Esophagus squamous epithelium (tissue), 5 donors: ENCODE measurements around the gene CFTR. TPM values are rescaled to one million over a fixed set of nuclear protein-coding genes. Genes with fewer than 3 reads are reported as not detected.

ENCODE experiments used
- DNase-seq: peaks from one replicate; lab custom pipeline; 2025; lab: John Stamatoyannopoulos, UW
- H3K27ac ChIP-seq, 4 donors: fragments of 200-600 bp; sonication (generic); one replicate each; pipeline ENCODE4 v1.5.1; 2016 to 2019; ENCODE audit warnings: mild to moderate bottlenecking in 1 of 4
- H3K27me3 ChIP-seq, 4 donors: fragments of 200-600 bp; sonication (generic); 1 replicate in 3 of 4; 2 replicates in 1 of 4; pipeline versions ENCODE4 v1.5.1 to v1.6.0; 2017 to 2021; ENCODE audit warnings: antibody characterized with exemption in 1 of 4
- H3K36me3 ChIP-seq, 3 donors: fragments of 200-600 bp; sonication (generic); one replicate each; pipeline ENCODE4 v1.5.1; 2016 to 2019
- H3K4me1 ChIP-seq, 3 donors: fragments of 200-600 bp; sonication (generic); one replicate each; pipeline ENCODE4 v1.5.1; 2017 to 2019
- H3K4me3 ChIP-seq, 4 donors: fragments of 200-600 bp; sonication (generic); 1 replicate in 3 of 4; 2 replicates in 1 of 4; pipeline ENCODE4 v1.5.1; 2016 to 2019; ENCODE audit warnings: mild to moderate bottlenecking in 2 of 4, moderate library complexity in 1 of 4
- H3K9me3 ChIP-seq, 3 donors: fragments of 200-600 bp; sonication (generic); one replicate each; pipeline ENCODE4 v1.5.1; 2016 to 2019
- CTCF ChIP-seq, 6 experiments: fragments of 450-650 bp in 4 of 6; fragments of 200-600 bp in 2 of 6; sonication (generic) in 2 of 6; IDR thresholded peaks; one replicate each; pipeline ENCODE4 v1.5.1; 2016 to 2019; ENCODE audit warnings: antibody characterized with exemption in 6 of 6, mild to moderate bottlenecking in 4 of 6, moderate library complexity in 4 of 6
- POLR2A ChIP-seq, 4 donors: fragments of 450-650 bp; IDR thresholded peaks; one replicate each; pipeline ENCODE4 v1.6.1; 2017; ENCODE audit warnings: antibody characterized with exemption in 4 of 4, mild to moderate bottlenecking in 4 of 4, moderate library complexity in 3 of 4
- WGBS, 2 donors: methylation state at CpG; one replicate each; pipeline ENCODE4 v1.1.5; 2018; 5-methylcytosine and 5-hydroxymethylcytosine counted together
- intact Hi-C: fragments of 100-400 bp; cut with DNase I; formaldehyde crosslinking; loops from one replicate; pipeline ENCODE4 v1.15.0; 2022
- total RNA-seq, 4 donors: library from RNA; depleted of rRNA; stranded (reverse); fragments of >200 nt; gene quantifications; one replicate each; pipeline ENCODE4 v1.1.0, GENCODE V29; 2016
- donor health status: DM: yes; HTN: yes; CAD: no.

Gene CFTR
- total RNA-seq, 4 donors from 2014 or later, result 0.38 to 2.1 (median 0.99) TPM; not detected in 1

- no peak for DNase-seq
- Histone ChIP-seq H3K4me1 (no peaks in the 10 kb centered on the region), H3K27ac (no peak overlapping the region), H3K9me3 (no peaks in the 10 kb centered on the region), H3K27me3 (no peaks in the 10 kb centered on the region), H3K36me3 (no peaks in the 10 kb centered on the region), H3K4me3 (no peak overlapping the region)
- intact Hi-C loops, result no loop called here
- no peak for TF ChIP-seq POLR2A (IDR thresholded peaks at IDR 0.05)
- 14 to 20% methylated on average over 1 of the region's 1 CpG for WGBS, 2 donors
These were observed 102.4 kb downstream of the CFTR start for GRCh38 chr7:117582219-117582704.

- Histone ChIP-seq H3K4me3 (no peak overlapping the region), H3K27me3 (no peaks in the 10 kb centered on the region), H3K36me3 (no peaks in the 10 kb centered on the region), H3K9me3 (no peaks in the 10 kb centered on the region), H3K27ac (no peak overlapping the region), H3K4me1 (peaks cover 0 to 6% (median 0%) of the 10 kb centered on the region in 3 donors)
- intact Hi-C loops, result no loop called here
- DNase-seq, result no peak
- 47 to 67% methylated on average over 1 of the region's 1 CpG for WGBS, 2 donors
- TF ChIP-seq POLR2A (IDR thresholded peaks at IDR 0.05), result no peak
- no peak for TF ChIP-seq CTCF (IDR thresholded peaks at IDR 0.05)
These were observed 108.1 kb downstream of the CFTR start for GRCh38 chr7:117587931-117588330.

GRCh38 chr7:117588352-117588794 is 108.5 kb downstream of the CFTR start:
- Histone ChIP-seq H3K9me3 (no peaks in the 10 kb centered on the region), H3K27ac (no peak overlapping the region), H3K4me3 (no peak overlapping the region), H3K36me3 (no peaks in the 10 kb centered on the region), H3K4me1 (peaks cover 0 to 6% (median 0%) of the 10 kb centered on the region in 3 donors), H3K27me3 (no peaks in the 10 kb centered on the region)
- WGBS, 2 donors, result 14 to 15% methylated on average over 1 of the region's 1 CpG
- intact Hi-C loops, result no loop called here
- DNase-seq, result no peak
- TF ChIP-seq CTCF (IDR thresholded peaks at IDR 0.05) (no peak), POLR2A (IDR thresholded peaks at IDR 0.05) (no peak)

GRCh38 chr7:117590191-117590590 is 110.4 kb downstream of the CFTR start:
- no peaks in the 10 kb centered on the region for H3K27me3 ChIP-seq
- no peaks in the 10 kb centered on the region for H3K36me3 ChIP-seq
- intact Hi-C loops, result no loop called here
- no peaks in the 10 kb centered on the region for H3K9me3 ChIP-seq
- peaks cover 0 to 6% (median 0%) of the 10 kb centered on the region in 3 donors for H3K4me1 ChIP-seq
- no peak overlapping the region for H3K4me3 ChIP-seq
- 85 to 88% methylated on average over 1 of the region's 1 CpG for WGBS, 2 donors
- TF ChIP-seq POLR2A (IDR thresholded peaks at IDR 0.05), result no peak
- no peak for TF ChIP-seq CTCF (IDR thresholded peaks at IDR 0.05)
- DNase-seq, result no peak
- no peak overlapping the region for H3K27ac ChIP-seq

- Histone ChIP-seq H3K4me3 (no peak overlapping the region), H3K27me3 (no peaks in the 10 kb centered on the region), H3K27ac (no peak overlapping the region), H3K9me3 (no peaks in the 10 kb centered on the region), H3K36me3 (no peaks in the 10 kb centered on the region), H3K4me1 (peaks cover 0 to 6% (median 0%) of the 10 kb centered on the region in 3 donors)
- intact Hi-C loops, result no loop called here
- no peak for TF ChIP-seq POLR2A (IDR thresholded peaks at IDR 0.05)
- TF ChIP-seq CTCF (IDR thresholded peaks at IDR 0.05), result no peak
- WGBS, 2 donors, result 72 to 74% methylated on average over 11 of the region's 11 CpGs
- no peak for DNase-seq
These were observed 112.3 kb downstream of the CFTR start for GRCh38 chr7:117592011-117592635.
